Smooth muscle cell (in vitro differentiated cells): Measurements from ENCODE around the gene NUP85. TPM values are rescaled to one million over a fixed set of nuclear protein-coding genes. Genes with fewer than 3 reads are reported as not detected.

ENCODE experiments used
- DNase-seq: peaks from one replicate; lab custom pipeline; 2025; ENCODE audit not compliant: unreplicated experiment; lab: John Stamatoyannopoulos, UW
- H2AFZ ChIP-seq: fragments of 200-600 bp; sonication (generic); 2 replicates; pipeline ENCODE4 v1.6.0; 2016; ENCODE audit warnings: antibody characterized with exemption, low read depth, mild to moderate bottlenecking
- H3F3A ChIP-seq: fragments of 200-600 bp; sonication (generic); 2 replicates; pipeline ENCODE4 v1.6.0; 2017; ENCODE audit warnings: antibody characterized with exemption, low read depth
- H3K27ac ChIP-seq: fragments of 200-600 bp; sonication (generic); 2 replicates; pipeline ENCODE4 v1.5.1; 2016; ENCODE audit warnings: low read depth, mild to moderate bottlenecking
- H3K27me3 ChIP-seq: fragments of 200-600 bp; sonication (generic); 2 replicates; pipeline ENCODE4 v1.6.1; 2016; ENCODE audit warnings: low read depth, mild to moderate bottlenecking
- H3K36me3 ChIP-seq: fragments of 200-600 bp; sonication (generic); 2 replicates; pipeline ENCODE4 v1.5.1; 2016; ENCODE audit warnings: low read depth
- H3K4me1 ChIP-seq: fragments of 200-600 bp; sonication (generic); 2 replicates; pipeline ENCODE4 v1.5.1; 2016; ENCODE audit warnings: low read depth
- H3K4me2 ChIP-seq: fragments of 200-600 bp; sonication (generic); 2 replicates; pipeline ENCODE4 v1.6.0; 2016; ENCODE audit warnings: mild to moderate bottlenecking
- H3K4me3 ChIP-seq: fragments of 200-600 bp; sonication (generic); 2 replicates; pipeline ENCODE4 v1.5.1; 2016; ENCODE audit warnings: mild to moderate bottlenecking
- H3K79me2 ChIP-seq: fragments of 200-600 bp; sonication (generic); 2 replicates; pipeline ENCODE4 v1.6.0; 2016; ENCODE audit warnings: low read depth, mild to moderate bottlenecking
- H3K9ac ChIP-seq: fragments of 200-600 bp; sonication (generic); 2 replicates; pipeline ENCODE4 v1.6.0; 2016; ENCODE audit warnings: low read depth
- H3K9me3 ChIP-seq: fragments of 200-600 bp; sonication (generic); replicated peaks from 2 replicates; pipeline ENCODE4 v1.5.1; 2016; ENCODE audit warnings: low read depth
- H4K20me1 ChIP-seq: fragments of 200-600 bp; sonication (generic); 2 replicates; pipeline ENCODE4 v1.6.0; 2016; ENCODE audit warnings: low read depth
- CTCF ChIP-seq: fragments of 200-600 bp; sonication (generic); IDR thresholded peaks from 2 replicates; pipeline ENCODE4 v1.5.1; 2017; ENCODE audit warnings: borderline replicate concordance, mild to moderate bottlenecking, antibody characterized with exemption; ENCODE audit not compliant: insufficient read depth, poor library complexity, severe bottlenecking
- WGBS: methylation state at CpG from one replicate; pipeline ENCODE4 v1.1.7; 2016; ENCODE audit warnings: low lambda C conversion rate; 5-methylcytosine and 5-hydroxymethylcytosine counted together
- polyA plus RNA-seq: library from polyadenylated mRNA; unstranded; fragments of >200 nt; fragmentation: Nextera tagmentation; extraction: Ambion mirVana; gene quantifications from 2 replicates; pipeline ENCODE4 v1.2.1, GENCODE V29; 2016
- total RNA-seq: library from RNA; depleted of rRNA; stranded (reverse); fragments of >200 nt; gene quantifications from 2 replicates; pipeline ENCODE4 v1.2.3, GENCODE V29; 2014

NUP85 gene
- total and polyA plus RNA-seq, 2 experiments from 2014 or later, result 24.0 to 43.2 TPM

GRCh38 chr17:75271955-75272847 lies 66.7 kb downstream of the NUP85 start:
- Histone ChIP-seq H3F3A (peaks cover 6% of the 10 kb centered on the region), H4K20me1 (no peaks in the 10 kb centered on the region), H3K4me1 (peaks cover 8% of the 10 kb centered on the region), H3K79me2 (no peaks in the 10 kb centered on the region), H3K36me3 (no peaks in the 10 kb centered on the region), H3K9ac (no peak overlapping the region), H3K4me3 (peak overlapping the region; percentile 91), H3K4me2 (peak overlapping the region; percentile 100), H3K27ac (no peak overlapping the region), H3K9me3 (no peaks in the 10 kb centered on the region), H3K27me3 (no peaks in the 10 kb centered on the region), H2AFZ (peak overlapping the region; percentile 82)
- 69% methylated on average over 24 of the region's 24 CpGs for WGBS
- TF ChIP-seq CTCF, result no peak
- no peak for DNase-seq

- peaks cover 8% of the 10 kb centered on the region for H3K4me1 ChIP-seq
- H3K79me2 ChIP-seq, result no peaks in the 10 kb centered on the region
- H2AFZ ChIP-seq, result no peak overlapping the region
- DNase-seq, result no peak
- TF ChIP-seq CTCF, result no peak
- no peaks in the 10 kb centered on the region for H4K20me1 ChIP-seq
- no peaks in the 10 kb centered on the region for H3K9me3 ChIP-seq
- H3K9ac ChIP-seq, result no peak overlapping the region
- H3K36me3 ChIP-seq, result no peaks in the 10 kb centered on the region
- H3K4me2 ChIP-seq, result no peak overlapping the region
- no peak overlapping the region for H3K27ac ChIP-seq
- no peak overlapping the region for H3K4me3 ChIP-seq
- H3F3A ChIP-seq, result peaks cover 6% of the 10 kb centered on the region
- no peaks in the 10 kb centered on the region for H3K27me3 ChIP-seq
- WGBS, result 92% methylated on average over 3 of the region's 3 CpGs
Observed at GRCh38 chr17:75272848-75273184, 67.3 kb downstream of the NUP85 start.

GRCh38 chr17:75273977-75274708 lies 68.7 kb downstream of the NUP85 start:
- no peak overlapping the region for H3K4me2 ChIP-seq
- H3F3A ChIP-seq, result peaks cover 6% of the 10 kb centered on the region
- no peak for DNase-seq

More at GRCh38 chr17:75273977-75274708, 68.7 kb downstream of the NUP85 start:
- Histone ChIP-seq H3K9ac (no peak overlapping the region), H3K4me3 (no peak overlapping the region), H2AFZ (no peak overlapping the region), H3K79me2 (no peaks in the 10 kb centered on the region), H3K9me3 (no peaks in the 10 kb centered on the region), H4K20me1 (no peaks in the 10 kb centered on the region), H3K27ac (no peak overlapping the region), H3K4me1 (peaks cover 8% of the 10 kb centered on the region), H3K27me3 (no peaks in the 10 kb centered on the region), H3K36me3 (no peaks in the 10 kb centered on the region)
- TF ChIP-seq CTCF, result no peak
- 94% methylated on average over 7 of the region's 7 CpGs for WGBS
